ENCODE measurements around the gene CSF3.

CSF3 gene

GRCh38 chr17:40015005-40015997 is at the start of gene CSF3:
TSS of gene CSF3 (plus strand) at chr17:40015440. CDS start at chr17:40015475, 35 bp downstream.
- TF ChIP-seq CTCF (conservative IDR thresholded peaks at IDR 0.05; ENCODE audit: low read depth, low read length): no peak
- DNase-seq (ENCODE audit: low read depth): no peak
- no peak within 1 kb of the TSS for H3K4me3 ChIP-seq (ENCODE audit: low read length)

GRCh38 chr17:39966771-39967170 is 48.5 kb upstream of the CSF3 start:
- no peak for DNase-seq (ENCODE audit: low read depth)
- no peak for TF ChIP-seq CTCF (conservative IDR thresholded peaks at IDR 0.05; ENCODE audit: low read depth, low read length)
- H3K4me3 ChIP-seq (ENCODE audit: low read length): no peak overlapping the region

- no peak overlapping the region for H3K4me3 ChIP-seq (ENCODE audit: low read length)
- no peak for DNase-seq (ENCODE audit: low read depth)
- no peak for TF ChIP-seq CTCF (conservative IDR thresholded peaks at IDR 0.05; ENCODE audit: low read depth, low read length)
Measured at GRCh38 chr17:39968761-39969160, 46.5 kb upstream of the CSF3 start.

- TF ChIP-seq CTCF (conservative IDR thresholded peaks at IDR 0.05; ENCODE audit: low read depth, low read length): no peak
- no peak for DNase-seq (ENCODE audit: low read depth)
- H3K4me3 ChIP-seq (ENCODE audit: low read length): no peak overlapping the region
Measured at GRCh38 chr17:39969375-39969774, 45.9 kb upstream of the CSF3 start.

GRCh38 chr17:39970157-39970692 is 45.0 kb upstream of the CSF3 start:
- no peak for TF ChIP-seq CTCF (conservative IDR thresholded peaks at IDR 0.05; ENCODE audit: low read depth, low read length)
- DNase-seq (ENCODE audit: low read depth): no peak
- H3K4me3 ChIP-seq (ENCODE audit: low read length): no peak overlapping the region

GRCh38 chr17:39971076-39971603 is 44.1 kb upstream of the CSF3 start:
- no peak overlapping the region for H3K4me3 ChIP-seq (ENCODE audit: low read length)
- no peak for DNase-seq (ENCODE audit: low read depth)
- TF ChIP-seq CTCF (conservative IDR thresholded peaks at IDR 0.05; ENCODE audit: low read depth, low read length): no peak
